Activated T-helper 2 cell treated with anti-CD3 and anti-CD28 coated beads, Interferon-gamma antibody, Interleukin-2, Interleukin-4, amounts not matched to agents 10 μg/mL and 5 μg/mL and 100 μg/mL, durations not matched to agents 14 hours and 24 hours and 36 hours (primary cell): ENCODE data around the gene HOXB1. TPM values are rescaled to one million over a fixed set of nuclear protein-coding genes. Genes with fewer than 3 reads are reported as not detected.

Experiments used
- DNase-seq: peaks from one replicate; pipeline ENCODE4 v3.0.0; 2021; ENCODE audit warnings: low spot score
- H3K27ac Mint-ChIP-seq: one replicate; pipeline ENCODE4 v1.8.0; 2021; ENCODE audit warnings: mixed read lengths
- H3K27me3 Mint-ChIP-seq: one replicate; pipeline ENCODE4 v1.8.0; 2021; ENCODE audit warnings: low read depth, mixed read lengths
- H3K36me3 Mint-ChIP-seq: one replicate; pipeline ENCODE4 v1.8.0; 2021; ENCODE audit warnings: low read depth, mixed read lengths
- H3K4me1 Mint-ChIP-seq: one replicate; pipeline ENCODE4 v1.8.0; 2021; ENCODE audit warnings: low read depth, mixed read lengths
- H3K4me3 Mint-ChIP-seq: one replicate; pipeline ENCODE4 v1.8.0; 2021; ENCODE audit warnings: low read depth, mild to moderate bottlenecking, moderate library complexity, mixed read lengths
- H3K9me3 Mint-ChIP-seq: one replicate; pipeline ENCODE4 v1.8.0; 2021; ENCODE audit warnings: mixed read lengths
- intact Hi-C: fragments of 100-400 bp; cut with micrococcal nuclease; formaldehyde crosslinking; loops from one replicate; pipeline ENCODE4 v1.15.1; 2023
- total RNA-seq: library from RNA; stranded (reverse); gene quantifications from 2 replicates; pipeline ENCODE4 v1.2.3, GENCODE V29; 2022

The HOXB1 gene
- total RNA-seq, 1 donor from 2014 or later: not detected

DNA sequence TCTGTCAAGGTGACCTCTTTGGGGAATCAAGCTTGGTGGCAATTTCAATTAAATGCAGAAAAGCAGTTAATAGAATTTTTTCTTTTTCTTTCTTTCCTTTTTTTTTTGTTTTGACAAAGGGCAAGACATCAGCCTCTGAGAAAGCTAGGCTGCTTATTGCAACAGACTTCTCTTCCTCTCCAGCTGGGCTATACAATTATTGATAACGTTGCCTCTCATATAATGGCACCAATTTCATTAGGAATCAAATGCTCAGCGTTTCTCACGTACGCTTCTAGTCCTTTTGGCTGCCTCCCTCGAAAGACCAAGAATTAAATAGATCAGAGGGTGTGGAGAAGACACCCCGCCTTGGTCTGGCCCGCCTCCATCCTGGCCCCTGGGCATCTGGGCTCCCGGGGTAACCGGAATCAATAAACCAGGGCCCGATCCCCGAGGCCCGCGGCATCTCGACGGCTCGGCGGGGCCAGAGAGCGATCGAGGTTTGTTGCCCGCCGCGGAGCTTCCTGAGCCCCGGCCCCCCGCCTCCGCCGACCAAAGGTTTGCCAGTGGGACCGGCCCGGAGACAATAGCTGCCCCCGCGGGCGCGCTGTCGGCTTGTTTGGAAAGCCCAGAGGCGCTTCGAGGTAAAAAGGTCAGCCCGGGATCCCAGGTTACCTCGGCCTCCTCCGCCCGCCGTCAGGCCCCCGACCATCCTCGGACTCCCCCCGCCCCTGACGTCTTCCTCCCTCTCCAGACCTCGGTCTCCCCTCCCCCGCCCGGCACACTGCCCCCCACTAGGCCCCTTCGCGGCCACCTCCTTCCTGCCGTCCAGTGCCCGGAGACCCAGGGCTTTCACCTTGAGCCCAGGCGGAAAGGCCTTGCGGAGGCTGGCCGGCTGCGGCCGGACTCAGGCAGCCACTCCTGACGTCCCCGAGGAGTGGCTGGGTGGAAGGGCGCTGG, 3.9 kb downstream of the HOXB1 start:
- peaks cover 59% of the 10 kb centered on the region for H3K27me3 Mint-ChIP-seq
- no peak overlapping the region for H3K27ac Mint-ChIP-seq
- DNase-seq: no peak
- H3K9me3 Mint-ChIP-seq: no peaks in the 10 kb centered on the region
- H3K4me1 Mint-ChIP-seq: peaks cover 5% of the 10 kb centered on the region
- H3K4me3 Mint-ChIP-seq: no peak overlapping the region
- H3K36me3 Mint-ChIP-seq: no peaks in the 10 kb centered on the region
- intact Hi-C loops: no loop called here

DNA sequence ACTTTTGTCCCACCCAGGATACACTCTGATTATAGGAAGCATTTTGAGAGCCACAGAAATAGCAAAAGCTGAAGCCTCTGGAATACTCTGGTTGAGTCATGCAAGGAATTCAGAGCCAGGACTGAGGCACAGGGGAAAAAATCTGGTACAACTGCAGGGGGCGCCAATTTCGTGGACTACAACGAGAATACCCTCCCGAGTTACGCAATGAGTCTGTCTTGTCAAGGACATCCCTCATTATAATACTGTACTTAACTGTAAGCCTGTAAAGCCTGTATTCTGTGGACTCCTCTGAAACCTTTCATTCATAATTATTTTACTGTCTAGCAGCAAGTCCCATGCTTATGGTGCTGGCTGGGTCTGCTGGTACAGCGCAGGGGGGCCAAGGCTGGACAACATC, 7.8 kb downstream of the HOXB1 start:
- Mint-ChIP-seq H3K27ac (no peak overlapping the region), H3K36me3 (no peaks in the 10 kb centered on the region), H3K9me3 (no peaks in the 10 kb centered on the region), H3K4me1 (peaks cover 9% of the 10 kb centered on the region), H3K27me3 (peaks cover 60% of the 10 kb centered on the region), H3K4me3 (no peak overlapping the region)
- no peak for DNase-seq
- intact Hi-C loops: no loop called here

DNA sequence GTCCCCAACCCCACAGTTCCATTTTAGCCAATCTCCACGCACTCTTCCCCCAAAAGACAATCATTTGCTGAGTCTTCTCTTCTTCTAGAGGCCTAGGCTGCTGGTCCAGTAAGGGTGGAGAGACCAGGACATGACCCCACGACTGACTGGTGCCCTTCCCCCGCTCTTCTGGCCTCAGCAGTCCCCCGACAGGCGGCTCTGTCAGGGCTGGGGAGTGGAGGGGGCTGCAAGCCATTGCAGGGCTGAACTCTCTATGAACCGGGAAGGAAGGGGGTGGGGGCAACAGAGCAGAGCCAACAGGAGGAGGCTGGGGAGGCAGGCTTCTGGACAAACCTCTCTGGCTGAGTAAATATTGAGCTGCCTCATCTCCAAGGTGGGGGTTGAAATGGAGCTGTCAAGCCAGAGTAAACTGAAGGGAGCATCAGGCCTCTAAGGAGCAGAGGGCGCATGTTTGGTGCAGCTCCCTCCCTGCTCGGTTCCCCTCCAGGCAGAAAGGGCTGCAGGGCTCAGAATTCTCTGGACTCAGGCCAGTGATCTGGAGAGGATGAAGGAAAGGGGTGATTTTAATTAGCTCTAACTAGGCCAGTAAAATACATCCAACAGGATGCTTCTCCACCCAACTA, 8.7 kb downstream of the HOXB1 start:
- no peak for DNase-seq
- H3K9me3 Mint-ChIP-seq: no peaks in the 10 kb centered on the region
- H3K4me3 Mint-ChIP-seq: no peak overlapping the region
- peaks cover 64% of the 10 kb centered on the region for H3K27me3 Mint-ChIP-seq
- no peak overlapping the region for H3K27ac Mint-ChIP-seq
- peaks cover 11% of the 10 kb centered on the region for H3K4me1 Mint-ChIP-seq
- H3K36me3 Mint-ChIP-seq: no peaks in the 10 kb centered on the region
- intact Hi-C loops: no loop called here

DNA sequence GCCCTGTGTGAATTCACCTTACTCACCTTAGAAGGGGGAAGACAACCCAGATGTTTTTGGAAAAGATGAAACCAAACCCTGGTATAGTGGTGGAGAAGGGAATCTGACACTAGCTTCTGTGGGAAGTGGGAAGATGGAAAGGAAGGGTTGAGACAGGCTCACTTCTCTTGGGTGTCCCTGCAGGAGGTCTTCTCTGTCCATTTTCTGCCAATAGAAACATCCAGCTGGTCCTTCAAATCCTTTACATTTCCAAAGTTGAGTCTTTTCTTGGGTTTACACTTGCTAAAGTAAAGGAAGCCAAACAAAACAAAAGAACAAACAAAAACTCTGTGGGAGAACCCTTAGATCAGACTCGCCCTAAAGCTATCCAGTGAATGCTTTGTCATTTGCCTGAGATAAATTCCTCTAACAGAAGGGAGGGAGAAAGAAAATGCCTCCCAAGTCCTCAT, 10.2 kb downstream of the HOXB1 start:
- Mint-ChIP-seq H3K4me1 (peaks cover 6% of the 10 kb centered on the region), H3K27ac (no peak overlapping the region), H3K27me3 (peaks cover 61% of the 10 kb centered on the region)

DNA sequence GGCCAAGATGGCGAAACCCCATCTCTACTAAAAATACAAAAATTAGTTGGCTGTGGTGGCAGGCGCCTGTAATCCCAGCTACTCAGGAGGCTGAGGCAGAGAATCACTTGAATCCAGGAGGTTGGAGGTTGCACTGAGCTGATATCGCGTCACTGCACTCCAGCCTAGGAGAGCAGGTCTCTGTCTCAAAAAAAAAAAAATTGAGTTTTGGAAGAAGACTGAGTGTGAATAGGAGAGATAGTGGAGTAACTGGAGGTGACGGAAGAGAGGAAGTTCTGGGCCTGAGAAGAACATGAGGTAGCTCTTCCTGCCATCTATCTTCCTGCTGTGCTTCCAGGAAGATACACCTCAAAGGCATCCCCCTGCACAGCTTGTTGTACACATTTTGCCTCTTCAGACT, 11.4 kb downstream of the HOXB1 start:
- H3K27me3 Mint-ChIP-seq: peaks cover 61% of the 10 kb centered on the region
- no peaks in the 10 kb centered on the region for H3K36me3 Mint-ChIP-seq

More for the DNA sequence above, 10.2 kb downstream of the HOXB1 start:
- no peaks in the 10 kb centered on the region for H3K9me3 Mint-ChIP-seq
- intact Hi-C loops: no loop called here
- no peak overlapping the region for H3K4me3 Mint-ChIP-seq
- DNase-seq: no peak
- no peaks in the 10 kb centered on the region for H3K36me3 Mint-ChIP-seq

DNA sequence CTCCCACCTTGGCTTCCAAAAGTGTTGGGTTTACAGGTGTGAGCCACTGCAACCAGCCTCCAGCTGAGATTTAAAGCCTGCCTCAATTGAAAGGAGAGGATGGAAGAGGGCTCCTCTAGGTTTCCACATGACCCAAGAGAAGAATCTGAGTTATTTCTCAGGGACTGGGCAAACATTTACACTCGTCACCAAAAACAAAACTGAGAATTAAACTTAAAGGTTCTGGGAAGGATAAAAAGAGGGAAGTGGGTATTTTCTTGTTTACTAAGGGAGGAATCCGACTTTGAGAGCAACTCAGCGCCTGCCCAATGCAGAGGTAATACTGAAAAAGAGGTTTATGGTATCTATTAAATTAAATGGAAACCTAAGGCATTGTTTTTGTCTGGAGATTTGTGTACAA, 13.3 kb downstream of the HOXB1 start:
- intact Hi-C loops: no loop called here
- Mint-ChIP-seq H3K27me3 (peaks cover 46% of the 10 kb centered on the region), H3K27ac (no peak overlapping the region), H3K4me3 (no peak overlapping the region), H3K9me3 (no peaks in the 10 kb centered on the region), H3K36me3 (no peaks in the 10 kb centered on the region), H3K4me1 (peaks cover 26% of the 10 kb centered on the region)
- DNase-seq: no peak

More for the DNA sequence above, 11.4 kb downstream of the HOXB1 start:
- DNase-seq: no peak
- Mint-ChIP-seq H3K4me3 (no peak overlapping the region), H3K9me3 (no peaks in the 10 kb centered on the region), H3K27ac (no peak overlapping the region), H3K4me1 (peaks cover 8% of the 10 kb centered on the region)
- intact Hi-C loops: no loop called here

DNA sequence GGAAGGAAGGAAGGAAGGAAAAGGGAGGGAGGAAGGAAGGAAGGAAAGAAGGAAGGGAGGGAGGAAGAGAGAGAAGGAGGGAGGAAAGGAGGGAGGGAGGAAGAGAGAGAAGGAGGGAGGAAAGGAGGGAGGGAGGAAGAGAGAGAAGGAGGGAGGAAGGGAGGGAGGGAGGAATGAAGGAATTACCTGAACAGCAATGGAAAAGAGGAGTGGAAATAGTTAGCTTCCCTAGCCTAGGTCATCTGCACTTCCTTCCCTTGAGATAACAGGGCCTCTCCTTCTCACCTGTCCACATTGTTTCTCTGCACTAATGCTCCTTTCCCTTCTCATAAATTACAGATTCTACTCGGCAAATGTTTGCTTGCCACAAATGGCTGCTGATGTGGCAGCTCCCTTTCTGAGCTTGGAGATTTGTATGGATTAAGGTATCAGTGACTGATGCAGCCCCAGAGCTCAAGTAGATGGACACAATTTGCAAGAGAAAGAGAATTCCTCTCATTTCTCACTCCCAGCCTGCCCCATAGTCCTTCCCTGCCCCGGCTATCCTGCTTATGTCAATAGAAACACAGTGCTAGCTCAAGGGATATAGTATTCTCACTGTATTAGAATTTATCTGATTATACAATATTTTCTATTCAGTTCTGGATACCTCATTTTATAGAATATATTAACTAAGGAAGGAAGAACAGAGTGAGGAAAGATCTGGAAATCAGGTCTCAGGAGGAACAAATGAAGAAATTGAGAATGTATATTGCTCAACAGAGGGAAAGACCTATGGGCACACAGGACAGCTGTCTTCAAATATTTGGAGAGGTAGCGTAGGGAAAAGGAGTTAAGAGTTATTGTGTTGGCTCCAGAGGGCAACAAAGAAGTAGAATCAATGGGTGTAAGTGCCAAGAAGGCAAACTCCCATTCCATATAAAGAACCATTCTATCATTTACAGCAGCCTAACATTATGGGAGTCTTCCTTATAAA, 14.6 kb downstream of the HOXB1 start:
- H3K27ac Mint-ChIP-seq: no peak overlapping the region
- no peak overlapping the region for H3K4me3 Mint-ChIP-seq
- no peaks in the 10 kb centered on the region for H3K36me3 Mint-ChIP-seq
- H3K9me3 Mint-ChIP-seq: no peaks in the 10 kb centered on the region
- no peak for DNase-seq
- H3K27me3 Mint-ChIP-seq: peaks cover 41% of the 10 kb centered on the region
- intact Hi-C loops: no loop called here
- peaks cover 35% of the 10 kb centered on the region for H3K4me1 Mint-ChIP-seq

DNA sequence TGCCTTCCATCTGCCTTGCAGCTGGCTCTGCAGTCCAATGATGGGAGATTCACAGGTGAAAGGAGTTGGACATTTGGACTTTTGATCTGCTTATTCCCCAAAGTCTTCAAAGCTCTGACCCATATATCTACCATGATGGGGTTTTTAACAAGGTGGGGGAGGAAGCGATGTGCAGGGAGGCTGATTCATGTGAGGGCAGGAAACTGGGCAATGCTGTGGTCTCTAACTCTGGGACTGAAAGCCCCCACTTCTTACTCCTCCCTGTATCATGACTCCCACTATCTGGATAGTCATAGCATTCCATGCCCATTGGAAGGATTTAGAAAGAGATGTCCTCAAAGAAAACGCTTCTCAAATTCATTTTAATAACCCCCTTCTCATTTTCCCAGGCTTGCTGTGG, 16.3 kb downstream of the HOXB1 start:
- intact Hi-C loops: no loop called here
- Mint-ChIP-seq H3K4me3 (no peak overlapping the region), H3K9me3 (no peaks in the 10 kb centered on the region), H3K27ac (no peak overlapping the region), H3K36me3 (no peaks in the 10 kb centered on the region), H3K4me1 (peaks cover 43% of the 10 kb centered on the region), H3K27me3 (peaks cover 28% of the 10 kb centered on the region)
- DNase-seq: no peak

DNA sequence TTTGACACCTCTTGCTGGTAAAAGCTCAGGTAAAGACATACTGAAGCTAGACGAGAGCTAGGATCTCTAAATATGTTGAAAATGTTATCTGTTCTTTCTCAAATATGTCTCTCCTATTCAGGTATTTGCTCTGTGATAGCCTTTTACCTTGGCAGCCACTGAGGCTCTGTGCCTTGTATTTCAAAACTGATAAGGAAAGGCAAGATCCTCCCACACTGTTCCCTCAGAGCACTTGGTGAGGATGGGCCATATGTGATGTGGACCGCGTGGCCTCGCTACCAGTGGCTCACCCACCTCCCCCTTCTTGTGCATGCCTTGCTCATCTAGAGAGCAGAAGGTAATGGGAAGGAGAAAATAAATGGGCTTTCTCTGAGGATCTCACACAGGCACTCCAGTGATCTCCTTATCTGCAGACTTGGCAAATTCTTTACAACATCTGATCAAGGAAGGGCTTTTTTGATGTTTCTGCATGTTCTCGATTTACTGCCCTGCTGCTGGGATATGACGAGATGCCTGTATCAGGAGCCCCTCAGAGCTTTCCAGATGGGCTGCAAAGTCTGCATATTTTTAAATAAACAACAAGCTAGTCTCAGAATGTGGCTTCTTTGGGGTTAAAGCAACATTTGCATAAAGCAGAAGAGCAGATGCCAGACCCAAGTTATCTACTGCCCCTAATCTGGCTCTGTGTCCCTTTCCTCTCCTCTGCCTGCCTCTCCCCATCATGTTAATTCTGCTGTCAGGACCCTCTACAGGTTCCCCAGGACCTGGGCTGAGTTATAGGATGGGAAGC, 16.9 kb downstream of the HOXB1 start:
- peaks cover 42% of the 10 kb centered on the region for H3K4me1 Mint-ChIP-seq
- H3K9me3 Mint-ChIP-seq: no peaks in the 10 kb centered on the region
- no peaks in the 10 kb centered on the region for H3K36me3 Mint-ChIP-seq
- intact Hi-C loops: no loop called here
- H3K27ac Mint-ChIP-seq: no peak overlapping the region
- no peak overlapping the region for H3K4me3 Mint-ChIP-seq
- H3K27me3 Mint-ChIP-seq: peaks cover 28% of the 10 kb centered on the region
- DNase-seq: no peak

DNA sequence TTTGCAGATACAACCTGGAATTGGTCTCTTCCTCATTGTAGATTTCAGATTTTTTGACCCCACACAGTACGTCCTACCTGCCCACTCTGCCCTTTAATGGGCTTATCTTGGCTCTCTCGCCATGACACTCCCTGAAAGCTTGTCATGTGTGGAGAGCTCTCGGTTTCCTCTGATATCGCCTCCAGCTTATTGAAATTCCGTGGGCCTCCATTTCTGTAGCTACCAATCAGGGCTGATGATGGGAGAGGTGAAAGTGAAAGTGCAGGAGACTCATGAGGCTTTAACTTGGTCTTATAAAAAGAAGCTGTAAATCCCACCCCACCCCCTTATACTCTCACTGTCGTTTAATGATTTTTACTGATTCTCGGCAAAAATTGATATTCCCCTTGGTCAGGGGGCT, 17.7 kb downstream of the HOXB1 start:
- H3K36me3 Mint-ChIP-seq: no peaks in the 10 kb centered on the region
- peaks cover 46% of the 10 kb centered on the region for H3K4me1 Mint-ChIP-seq
- H3K4me3 Mint-ChIP-seq: peak overlapping the region; percentile 20
- peak overlapping the region; percentile 7 for H3K27ac Mint-ChIP-seq
- DNase-seq: peak; percentile 26
- intact Hi-C loops: no loop called here
- H3K27me3 Mint-ChIP-seq: peaks cover 28% of the 10 kb centered on the region
- no peaks in the 10 kb centered on the region for H3K9me3 Mint-ChIP-seq

DNA sequence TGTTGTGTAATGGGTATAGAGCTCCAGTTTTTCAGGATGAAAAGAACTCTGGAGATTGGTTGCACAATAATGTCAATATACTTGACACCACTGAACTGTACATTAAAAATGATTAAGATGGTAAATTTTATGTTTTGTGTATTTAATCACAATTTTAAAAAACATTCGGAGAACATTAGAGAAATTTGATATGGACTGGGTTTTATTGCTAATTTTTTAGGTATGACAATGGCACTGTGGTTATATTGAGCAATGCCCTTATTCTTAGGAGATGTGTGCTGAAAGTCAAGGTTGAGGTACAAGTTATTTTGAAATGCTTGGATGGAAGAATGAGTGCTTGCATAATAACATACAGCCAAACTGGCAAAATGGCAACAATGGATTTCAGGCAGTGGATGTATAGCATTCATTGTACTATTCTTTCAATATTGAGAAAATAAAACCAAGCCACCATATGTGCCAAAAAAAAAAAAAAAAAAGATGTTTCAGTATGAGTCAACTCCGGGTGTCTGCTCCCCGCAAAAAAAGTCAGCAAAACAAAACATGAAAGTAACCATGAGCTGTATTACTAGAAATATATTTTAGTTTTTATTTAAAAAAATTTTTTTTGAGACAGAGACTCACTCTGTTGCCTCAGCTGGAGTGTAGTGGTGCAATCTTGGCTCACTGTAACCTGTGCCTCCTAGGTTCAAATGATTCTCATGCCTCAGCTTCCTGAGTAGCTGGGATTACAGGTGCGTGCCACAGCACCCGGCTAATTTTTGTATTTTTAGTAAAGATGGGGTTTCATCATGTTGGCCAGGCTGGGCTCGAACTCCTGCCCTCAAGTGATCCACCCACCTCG, 19.8 kb downstream of the HOXB1 start:
- DNase-seq: peak; percentile 49
- Mint-ChIP-seq H3K4me1 (peaks cover 54% of the 10 kb centered on the region), H3K9me3 (no peaks in the 10 kb centered on the region), H3K27me3 (peaks cover 14% of the 10 kb centered on the region), H3K36me3 (no peaks in the 10 kb centered on the region), H3K4me3 (no peak overlapping the region), H3K27ac (peak overlapping the region; percentile 75)
- intact Hi-C loops: loop anchor here (2.0 kb wide), 1 partner anchor 36 kb away; no protein-coding TSS in a partner anchor
